Measurements from ENCODE around the gene SUSD3.

Gene SUSD3

GRCh38 chr9:93053781-93054331 lies 4.6 kb upstream of the SUSD3 start:
- DNase-seq: no peak

GRCh38 chr9:93054758-93055704 lies 3.5 kb upstream of the SUSD3 start:
- DNase-seq: no peak

GRCh38 chr9:93057042-93057702 lies 1.3 kb upstream of the SUSD3 start:
- DNase-seq: no peak

GRCh38 chr9:93057703-93058354 lies 672 bp upstream of the SUSD3 start:
- DNase-seq: no peak

GRCh38 chr9:93059011-93059714 lies 662 bp downstream of the SUSD3 start:
- no peak for DNase-seq

GRCh38 chr9:93059715-93060578 lies 1.4 kb downstream of the SUSD3 start:
- no peak for DNase-seq

GRCh38 chr9:93060746-93061259 lies 2.3 kb downstream of the SUSD3 start:
- DNase-seq: peak; percentile 26

GRCh38 chr9:93061260-93061751 lies 2.8 kb downstream of the SUSD3 start:
- DNase-seq: no peak

GRCh38 chr9:93061791-93062763 lies 3.6 kb downstream of the SUSD3 start:
- DNase-seq: no peak

GRCh38 chr9:93064392-93065134 lies 6.1 kb downstream of the SUSD3 start:
- peak; percentile 95 for DNase-seq

GRCh38 chr9:93065135-93065720 lies 6.7 kb downstream of the SUSD3 start:
- no peak for DNase-seq

- DNase-seq: no peak
These were observed 8.6 kb downstream of the SUSD3 start for GRCh38 chr9:93066978-93067603.

- no peak for DNase-seq
These were observed 10.5 kb downstream of the SUSD3 start for GRCh38 chr9:93068956-93069355.

- DNase-seq: no peak
These were observed 13.0 kb downstream of the SUSD3 start for GRCh38 chr9:93071464-93071863.

- no peak for DNase-seq
These were observed 13.9 kb downstream of the SUSD3 start for GRCh38 chr9:93072383-93072795.

GRCh38 chr9:93076101-93076791 lies 17.7 kb downstream of the SUSD3 start:
- no peak for DNase-seq

GRCh38 chr9:93076792-93077128 lies 18.3 kb downstream of the SUSD3 start:
- DNase-seq: no peak

GRCh38 chr9:93077367-93077766 lies 18.9 kb downstream of the SUSD3 start:
- no peak for DNase-seq
